HEK293 (cell line): ENCODE measurements around the gene PCDHA12.
A peak's percentile ranks its signal among the peaks of the same experiment; 100 is the strongest.

ENCODE experiments used
- CTCF ChIA-PET: fragments of 350-600 bp; formaldehyde crosslinking; extraction: SDS; loops from one replicate; lab custom pipeline; 2021; ENCODE audit warnings: antibody characterized with exemption; lab: Yijun Ruan, JAX
- POLR2A ChIA-PET: fragments of 300-600 bp; formaldehyde crosslinking; extraction: SDS; loops from one replicate; lab custom pipeline; 2020; ENCODE audit warnings: antibody characterized with exemption, inconsistent platforms; lab: Yijun Ruan, JAX
- H3K27ac ChIP-seq: fragments of 200-500 bp; sonication (Bioruptor generic); 2 replicates; pipeline ENCODE4 v1.5.1; 2014; ENCODE audit warnings: low read depth, low read length, control low read depth, inconsistent platforms; ENCODE audit errors: extremely low read depth
- H3K36me3 ChIP-seq, 2 experiments: fragments of 200-500 bp in 1 of 2; sonication (Bioruptor generic) in 1 of 2; 1 replicate in 1 of 2; 2 replicates in 1 of 2; pipeline ENCODE4 v1.5.1; 2014 to 2017; ENCODE audit warnings: inconsistent platforms in 2 of 2, low read length in 2 of 2; ENCODE audit not compliant: control insufficient read depth in 2 of 2, insufficient read depth in 1 of 2
- H3K4me1 ChIP-seq: fragments of 200-500 bp; sonication (Bioruptor generic); 2 replicates; pipeline ENCODE4 v1.5.1; 2014; ENCODE audit warnings: mild to moderate bottlenecking, low read length, inconsistent platforms; ENCODE audit not compliant: control insufficient read depth, insufficient read depth
- H3K4me3 ChIP-seq: 2 replicates; pipeline ENCODE4 v1.5.1; 2011; ENCODE audit warnings: low read depth, mild to moderate bottlenecking, control low read depth, low read length, moderate library complexity
- H3K9me3 ChIP-seq: fragments of 200-500 bp; sonication (Bioruptor generic); 2 replicates; pipeline ENCODE4 v1.5.1; 2014; ENCODE audit warnings: low read depth, low read length, inconsistent platforms; ENCODE audit not compliant: control insufficient read depth, insufficient read depth
- SP2 ChIP-seq: fragments of 450-650 bp; formaldehyde crosslinking; IDR thresholded peaks from 2 replicates; pipeline ENCODE4 v1.5.1; 2016; ENCODE audit warnings: missing biosample characterization, missing genetic modification characterization
- SP3 ChIP-seq: fragments of 450-650 bp; formaldehyde crosslinking; IDR thresholded peaks from 2 replicates; pipeline ENCODE4 v1.5.1; 2016; ENCODE audit warnings: missing biosample characterization, missing genetic modification characterization
- SP7 ChIP-seq: fragments of 450-650 bp; formaldehyde crosslinking; IDR thresholded peaks from 2 replicates; pipeline ENCODE4 v1.5.1; 2016; ENCODE audit warnings: missing biosample characterization, missing genetic modification characterization
- WT1 ChIP-seq: fragments of 450-650 bp; formaldehyde crosslinking; IDR thresholded peaks from 2 replicates; pipeline ENCODE4 v1.5.1; 2016; ENCODE audit warnings: missing biosample characterization, missing genetic modification characterization
- ZBTB1 ChIP-seq: fragments of 450-650 bp; formaldehyde crosslinking; IDR thresholded peaks from 2 replicates; pipeline ENCODE4 v1.5.1; 2016; ENCODE audit warnings: missing biosample characterization, missing genetic modification characterization
- ZBTB17 ChIP-seq: fragments of 450-650 bp; formaldehyde crosslinking; IDR thresholded peaks from 2 replicates; pipeline ENCODE4 v1.5.1; 2016; ENCODE audit warnings: missing biosample characterization, missing genetic modification characterization
- ZBTB20 ChIP-seq: fragments of 450-650 bp; formaldehyde crosslinking; IDR thresholded peaks from 2 replicates; pipeline ENCODE4 v1.5.1; 2016; ENCODE audit warnings: missing biosample characterization, missing genetic modification characterization
- ZFHX2 ChIP-seq: fragments of 450-650 bp; formaldehyde crosslinking; conservative IDR thresholded peaks from 2 replicates; pipeline ENCODE4 v1.5.1; 2016; ENCODE audit warnings: missing biosample characterization, missing genetic modification characterization
- ZFP3 ChIP-seq: fragments of 450-650 bp; formaldehyde crosslinking; IDR thresholded peaks from 2 replicates; pipeline ENCODE4 v1.5.1; 2016; ENCODE audit warnings: low read depth, missing biosample characterization, missing genetic modification characterization
- ZIC2 ChIP-seq: fragments of 450-650 bp; formaldehyde crosslinking; IDR thresholded peaks from 2 replicates; pipeline ENCODE4 v1.5.1; 2016; ENCODE audit warnings: missing biosample characterization, missing genetic modification characterization
- ZNF10 ChIP-seq: fragments of 450-650 bp; formaldehyde crosslinking; IDR thresholded peaks from 2 replicates; pipeline ENCODE4 v1.5.1; 2017; ENCODE audit warnings: missing biosample characterization, missing genetic modification characterization
- ZNF2 ChIP-seq: fragments of 450-650 bp; formaldehyde crosslinking; IDR thresholded peaks from 2 replicates; pipeline ENCODE4 v1.5.1; 2016; ENCODE audit warnings: missing biosample characterization, missing genetic modification characterization
- ZNF292 ChIP-seq: fragments of 450-650 bp; formaldehyde crosslinking; IDR thresholded peaks from 2 replicates; pipeline ENCODE4 v1.5.1; 2016; ENCODE audit warnings: low read depth, missing biosample characterization, missing genetic modification characterization, borderline replicate concordance
- ZNF335 ChIP-seq: fragments of 450-650 bp; formaldehyde crosslinking; conservative IDR thresholded peaks from 2 replicates; pipeline ENCODE4 v1.5.1; 2016; ENCODE audit warnings: missing biosample characterization, missing genetic modification characterization
- ZNF514 ChIP-seq: fragments of 450-650 bp; formaldehyde crosslinking; IDR thresholded peaks from 2 replicates; pipeline ENCODE4 v1.5.1; 2016; ENCODE audit warnings: missing biosample characterization, missing genetic modification characterization
- ZNF560 ChIP-seq: fragments of 450-650 bp; formaldehyde crosslinking; IDR thresholded peaks from 2 replicates; pipeline ENCODE4 v1.5.1; 2017; ENCODE audit warnings: missing biosample characterization, missing genetic modification characterization, borderline replicate concordance
- ZNF629 ChIP-seq: fragments of 450-650 bp; formaldehyde crosslinking; IDR thresholded peaks from 2 replicates; pipeline ENCODE4 v1.5.1; 2017; ENCODE audit warnings: missing biosample characterization, missing genetic modification characterization
- ZNF660 ChIP-seq: fragments of 450-650 bp; IDR thresholded peaks from 2 replicates; pipeline ENCODE4 v1.5.1; 2018; ENCODE audit warnings: missing biosample characterization, mild to moderate bottlenecking, missing genetic modification characterization
- ZNF776 ChIP-seq: fragments of 450-650 bp; formaldehyde crosslinking; IDR thresholded peaks from 2 replicates; pipeline ENCODE4 v1.5.0; 2017; ENCODE audit warnings: missing biosample characterization, missing genetic modification characterization, borderline replicate concordance
- ZNF843 ChIP-seq: fragments of 450-650 bp; formaldehyde crosslinking; IDR thresholded peaks from 2 replicates; pipeline ENCODE4 v1.5.1; 2016; ENCODE audit warnings: missing biosample characterization, missing genetic modification characterization
- TF ChIP-seq, protein P1 (sequence below): fragments of 450-650 bp; formaldehyde crosslinking; IDR thresholded peaks from 2 replicates; pipeline ENCODE4 v1.5.1; 2016; ENCODE audit warnings: missing biosample characterization, missing genetic modification characterization
- TF ChIP-seq, protein P2 (sequence below): fragments of 450-650 bp; formaldehyde crosslinking; IDR thresholded peaks from 2 replicates; pipeline ENCODE4 v1.5.1; 2016; ENCODE audit warnings: missing biosample characterization, missing genetic modification characterization
- TF ChIP-seq, protein P3 (sequence below): fragments of 450-650 bp; formaldehyde crosslinking; IDR thresholded peaks from 2 replicates; pipeline ENCODE4 v1.5.1; 2017; ENCODE audit warnings: missing biosample characterization, missing genetic modification characterization
- TF ChIP-seq, protein P4 (sequence below): fragments of 450-650 bp; formaldehyde crosslinking; IDR thresholded peaks from 2 replicates; pipeline ENCODE4 v1.5.1; 2016; ENCODE audit warnings: missing biosample characterization, missing genetic modification characterization

The PCDHA12 gene

DNA sequence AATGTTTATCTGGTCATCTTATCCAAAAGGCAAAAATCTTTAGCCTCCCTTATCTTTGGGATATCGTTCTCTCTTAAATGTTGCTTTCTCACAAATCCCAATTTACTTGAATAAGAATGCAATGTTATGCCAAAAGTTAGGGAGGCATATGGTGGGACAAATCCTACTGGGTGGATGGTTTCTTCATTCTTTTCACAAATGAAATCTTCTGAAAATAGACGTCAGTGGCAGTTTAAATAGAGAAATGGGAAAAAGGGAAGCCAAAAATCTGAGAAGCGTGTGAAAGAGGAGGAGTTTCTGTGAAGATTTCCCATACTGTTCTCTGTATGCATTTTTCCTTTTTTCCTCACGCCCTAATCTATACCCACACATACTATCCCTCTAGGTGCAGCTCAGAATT, 48.5 kb downstream of the PCDHA12 start (continued):
- TF ChIP-seq, protein P1, sequence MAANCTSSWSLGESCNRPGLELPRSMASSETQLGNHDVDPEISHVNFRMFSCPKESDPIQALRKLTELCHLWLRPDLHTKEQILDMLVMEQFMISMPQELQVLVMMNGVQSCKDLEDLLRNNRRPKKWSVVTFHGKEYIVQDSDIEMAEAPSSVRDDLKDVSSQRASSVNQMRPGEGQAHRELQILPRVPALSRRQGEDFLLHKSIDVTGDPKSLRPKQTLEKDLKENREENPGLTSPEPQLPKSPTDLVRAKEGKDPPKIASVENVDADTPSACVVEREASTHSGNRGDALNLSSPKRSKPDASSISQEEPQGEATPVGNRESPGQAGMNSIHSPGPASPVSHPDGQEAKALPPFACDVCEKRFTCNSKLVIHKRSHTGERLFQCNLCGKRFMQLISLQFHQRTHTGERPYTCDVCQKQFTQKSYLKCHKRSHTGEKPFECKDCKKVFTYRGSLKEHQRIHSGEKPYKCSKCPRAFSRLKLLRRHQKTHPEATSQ (tag by site-specific recombination): no peak

DNA sequence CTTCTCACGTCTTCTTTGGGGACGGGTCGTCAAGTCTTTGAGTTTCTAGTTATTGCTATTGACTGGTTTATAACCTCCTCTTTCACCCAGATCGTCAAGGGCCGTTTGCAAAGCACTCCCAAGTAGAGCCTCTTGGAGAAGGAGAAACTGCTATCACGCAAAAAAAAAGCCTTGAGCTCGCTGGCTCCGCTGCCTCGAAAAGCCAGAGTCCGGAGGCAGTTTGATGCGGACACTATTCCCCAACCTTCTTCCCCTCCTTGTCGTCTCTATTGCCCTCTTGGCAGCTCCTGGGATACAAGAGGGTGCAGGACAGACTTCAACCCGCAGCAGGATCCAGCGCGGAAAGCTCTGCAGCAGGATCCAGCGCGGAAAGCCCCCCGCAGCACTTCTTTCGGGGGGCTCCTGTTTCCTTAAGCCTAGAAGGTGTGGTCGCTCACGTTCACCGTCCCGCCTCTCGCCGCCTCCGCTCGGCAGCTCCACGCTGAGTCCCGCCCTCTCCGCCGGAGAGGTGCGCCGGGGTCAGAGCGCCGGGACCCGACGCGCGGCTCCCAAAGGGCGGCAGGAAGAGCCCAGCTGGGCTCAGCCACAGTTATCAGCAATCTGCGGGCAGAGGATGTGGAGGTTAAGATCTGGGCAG, 50.8 kb downstream of the PCDHA12 start, which contains the start of gene PCDHAC1:
TSS of gene PCDHAC1 (plus strand) at position 494 of the 637 bp plus-strand sequence. CDS start 594 bp downstream, outside the sequence.
- peak within 1 kb of the TSS; percentile 52 for H3K4me3 ChIP-seq
- no peak for TF ChIP-seq ZNF292 (tag by site-specific recombination)
- 0 out of 2 replicates have a peak, but pooled peaks have one; percentile 19 for TF ChIP-seq ZFHX2 (tag by site-specific recombination)
- TF ChIP-seq SP2 (tag by site-specific recombination): peak; percentile 57
- peak; percentile 49; the same call in 1 of the 2 replicates for TF ChIP-seq ZBTB20 (tag by site-specific recombination)
- TF ChIP-seq, protein P2, sequence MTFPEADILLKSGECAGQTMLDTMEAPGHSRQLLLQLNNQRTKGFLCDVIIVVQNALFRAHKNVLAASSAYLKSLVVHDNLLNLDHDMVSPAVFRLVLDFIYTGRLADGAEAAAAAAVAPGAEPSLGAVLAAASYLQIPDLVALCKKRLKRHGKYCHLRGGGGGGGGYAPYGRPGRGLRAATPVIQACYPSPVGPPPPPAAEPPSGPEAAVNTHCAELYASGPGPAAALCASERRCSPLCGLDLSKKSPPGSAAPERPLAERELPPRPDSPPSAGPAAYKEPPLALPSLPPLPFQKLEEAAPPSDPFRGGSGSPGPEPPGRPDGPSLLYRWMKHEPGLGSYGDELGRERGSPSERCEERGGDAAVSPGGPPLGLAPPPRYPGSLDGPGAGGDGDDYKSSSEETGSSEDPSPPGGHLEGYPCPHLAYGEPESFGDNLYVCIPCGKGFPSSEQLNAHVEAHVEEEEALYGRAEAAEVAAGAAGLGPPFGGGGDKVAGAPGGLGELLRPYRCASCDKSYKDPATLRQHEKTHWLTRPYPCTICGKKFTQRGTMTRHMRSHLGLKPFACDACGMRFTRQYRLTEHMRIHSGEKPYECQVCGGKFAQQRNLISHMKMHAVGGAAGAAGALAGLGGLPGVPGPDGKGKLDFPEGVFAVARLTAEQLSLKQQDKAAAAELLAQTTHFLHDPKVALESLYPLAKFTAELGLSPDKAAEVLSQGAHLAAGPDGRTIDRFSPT (tag by site-specific recombination): no peak
- TF ChIP-seq SP3 (tag by site-specific recombination): peak; percentile 60
- TF ChIP-seq, protein P3, sequence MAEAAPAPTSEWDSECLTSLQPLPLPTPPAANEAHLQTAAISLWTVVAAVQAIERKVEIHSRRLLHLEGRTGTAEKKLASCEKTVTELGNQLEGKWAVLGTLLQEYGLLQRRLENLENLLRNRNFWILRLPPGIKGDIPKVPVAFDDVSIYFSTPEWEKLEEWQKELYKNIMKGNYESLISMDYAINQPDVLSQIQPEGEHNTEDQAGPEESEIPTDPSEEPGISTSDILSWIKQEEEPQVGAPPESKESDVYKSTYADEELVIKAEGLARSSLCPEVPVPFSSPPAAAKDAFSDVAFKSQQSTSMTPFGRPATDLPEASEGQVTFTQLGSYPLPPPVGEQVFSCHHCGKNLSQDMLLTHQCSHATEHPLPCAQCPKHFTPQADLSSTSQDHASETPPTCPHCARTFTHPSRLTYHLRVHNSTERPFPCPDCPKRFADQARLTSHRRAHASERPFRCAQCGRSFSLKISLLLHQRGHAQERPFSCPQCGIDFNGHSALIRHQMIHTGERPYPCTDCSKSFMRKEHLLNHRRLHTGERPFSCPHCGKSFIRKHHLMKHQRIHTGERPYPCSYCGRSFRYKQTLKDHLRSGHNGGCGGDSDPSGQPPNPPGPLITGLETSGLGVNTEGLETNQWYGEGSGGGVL: peak; percentile 56; the same call in 1 of the 2 replicates
- no peak for TF ChIP-seq ZNF514 (tag by site-specific recombination)
- TF ChIP-seq, all 188 proteins: peak for 5
- Histone ChIP-seq H3K9me3 (no peaks in the 10 kb centered on the region), H3K4me1 (no peaks in the 10 kb centered on the region), H3K36me3 (no peaks in the 10 kb centered on the region), H3K27ac (no peak within 1 kb of the TSS)
- ChIA-PET POLR2A (interaction anchor here (0.7 to 1.6 kb wide), 2 partner anchors 40 to 76 kb away, joined by 3 to 7 read pairs; partner anchors contain the start of gene PCDHAC2), CTCF (interaction anchor here (0.6 to 3.4 kb wide), 20 partner anchors 9 to 1887 kb away, joined by 3 to 35 read pairs (median 5); partner anchors contain the start of genes PCDHA12 and PCDHA13)

DNA sequence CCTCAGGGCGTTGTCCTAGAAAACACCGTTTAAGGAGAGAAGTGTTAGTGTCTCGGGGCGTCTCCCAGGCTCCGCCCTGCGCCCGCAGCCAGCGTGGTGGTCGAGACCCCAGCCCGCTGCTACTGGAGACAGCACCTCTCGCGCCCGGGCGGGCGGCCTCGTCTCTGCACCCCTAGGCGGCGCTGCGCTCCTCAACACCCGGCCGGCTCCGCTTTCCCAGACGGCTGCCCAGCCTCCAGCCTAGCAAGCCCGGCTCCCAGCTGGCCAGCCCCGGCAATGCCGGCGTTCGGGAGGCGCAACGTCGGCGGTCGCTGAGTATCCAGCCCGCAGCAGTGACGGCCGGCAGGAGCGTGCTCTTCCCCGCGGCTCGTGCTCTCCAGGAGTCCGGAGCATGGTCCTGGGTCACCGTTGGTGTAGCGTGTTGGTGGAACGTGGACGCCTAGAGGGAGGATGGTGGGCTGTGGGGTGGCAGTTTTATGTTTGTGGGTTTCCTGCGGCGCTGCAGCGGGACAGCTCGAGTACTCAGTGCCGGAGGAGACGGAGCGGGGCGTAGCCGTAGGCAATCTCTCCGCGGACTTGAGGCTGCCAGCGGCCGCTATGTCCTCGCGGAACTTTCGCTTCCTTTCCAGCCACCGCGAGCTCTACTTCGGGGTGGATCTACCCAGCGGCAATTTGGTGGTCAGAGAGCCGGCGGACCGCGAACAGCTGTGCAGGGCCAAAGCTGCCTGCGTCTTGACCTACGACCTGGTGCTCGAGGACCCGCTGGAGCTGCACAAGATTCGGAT, 51.5 kb downstream of the PCDHA12 start:
- Histone ChIP-seq H3K36me3 (no peaks in the 10 kb centered on the region), H3K27ac (no peak overlapping the region), H3K9me3 (no peaks in the 10 kb centered on the region), H3K4me3 (peak overlapping the region; percentile 52), H3K4me1 (no peaks in the 10 kb centered on the region)
- POLR2A ChIA-PET: interaction anchor here (0.7 to 1.6 kb wide), 3 partner anchors 40 to 113 kb away, joined by 3 to 7 read pairs (median 3); partner anchors contain the start of gene PCDHAC2
- CTCF ChIA-PET: interaction anchor here (0.6 to 3.4 kb wide), 28 partner anchors 8 to 1888 kb away, joined by 3 to 35 read pairs (median 4); partner anchors contain the start of genes PCDHA12 and PCDHA13
- TF ChIP-seq ZNF335 (tag by site-specific recombination): peak; percentile 50
- TF ChIP-seq ZBTB17 (tag by site-specific recombination): peak; percentile 89
- no peak for TF ChIP-seq ZNF10 (tag by site-specific recombination)
- TF ChIP-seq SP7 (tag by site-specific recombination): peak; percentile 35; the same call in 1 of the 2 replicates
- TF ChIP-seq, protein P4, sequence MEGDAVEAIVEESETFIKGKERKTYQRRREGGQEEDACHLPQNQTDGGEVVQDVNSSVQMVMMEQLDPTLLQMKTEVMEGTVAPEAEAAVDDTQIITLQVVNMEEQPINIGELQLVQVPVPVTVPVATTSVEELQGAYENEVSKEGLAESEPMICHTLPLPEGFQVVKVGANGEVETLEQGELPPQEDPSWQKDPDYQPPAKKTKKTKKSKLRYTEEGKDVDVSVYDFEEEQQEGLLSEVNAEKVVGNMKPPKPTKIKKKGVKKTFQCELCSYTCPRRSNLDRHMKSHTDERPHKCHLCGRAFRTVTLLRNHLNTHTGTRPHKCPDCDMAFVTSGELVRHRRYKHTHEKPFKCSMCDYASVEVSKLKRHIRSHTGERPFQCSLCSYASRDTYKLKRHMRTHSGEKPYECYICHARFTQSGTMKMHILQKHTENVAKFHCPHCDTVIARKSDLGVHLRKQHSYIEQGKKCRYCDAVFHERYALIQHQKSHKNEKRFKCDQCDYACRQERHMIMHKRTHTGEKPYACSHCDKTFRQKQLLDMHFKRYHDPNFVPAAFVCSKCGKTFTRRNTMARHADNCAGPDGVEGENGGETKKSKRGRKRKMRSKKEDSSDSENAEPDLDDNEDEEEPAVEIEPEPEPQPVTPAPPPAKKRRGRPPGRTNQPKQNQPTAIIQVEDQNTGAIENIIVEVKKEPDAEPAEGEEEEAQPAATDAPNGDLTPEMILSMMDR (tag by site-specific recombination): peak; percentile 75; the same call in 1 of the 2 replicates
- peak; percentile 19; the same call in 1 of the 2 replicates for TF ChIP-seq ZNF629 (tag by site-specific recombination)
- no peak for TF ChIP-seq ZFP3 (tag by site-specific recombination)
- peak; percentile 97 for TF ChIP-seq ZIC2 (tag by site-specific recombination)
- no peak for TF ChIP-seq ZNF560 (tag by site-specific recombination)
- no peak for TF ChIP-seq ZNF843
- no peak for TF ChIP-seq ZNF776 (tag by site-specific recombination)
- TF ChIP-seq ZNF2 (tag by site-specific recombination): peak; percentile 90
- TF ChIP-seq ZBTB1: no peak
- TF ChIP-seq ZNF660 (tag by site-specific recombination): peak; percentile 96
- no peak for TF ChIP-seq WT1 (tag by site-specific recombination)
